ENCODE data around the gene PRDM11. TPM values are rescaled to one million over a fixed set of nuclear protein-coding genes. Genes with fewer than 3 reads are reported as not detected.

Gene PRDM11
- total and polyA plus RNA-seq, 10 of the 15 experiments (the other 5 are each of a cell fraction or from before 2014, with no cell fraction given), result 0.03 to 2.4 (median 0.53) TPM

DNA sequence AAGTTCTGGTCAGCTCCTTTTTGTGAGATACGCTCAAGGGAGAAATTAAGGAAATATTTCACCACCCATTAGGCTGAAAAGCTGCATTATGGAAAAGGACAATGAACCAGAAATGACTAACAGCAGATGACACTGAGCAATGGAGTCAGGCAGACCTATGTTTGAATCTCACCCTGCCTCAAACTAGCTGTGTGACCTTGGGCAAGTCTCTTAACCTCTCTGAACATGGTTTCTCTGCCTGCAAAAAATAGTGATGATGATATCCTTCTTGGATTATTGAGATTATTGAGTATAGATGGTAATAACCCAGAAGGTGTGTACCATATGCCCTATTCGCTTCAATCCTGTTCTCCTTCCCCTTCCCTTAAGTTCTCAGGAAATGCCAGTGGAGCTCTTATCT lies 2.9 kb upstream of the PRDM11 start:
- Histone ChIP-seq H3K9ac (ENCODE audit: control insufficient read depth, insufficient read depth, low read length) (no peak overlapping the region), H3K27me3 (replicated peaks in 1 of 2; ENCODE audit: control insufficient read depth in 2 of 2, insufficient read depth in 2 of 2, low read length in 1 of 2) (peaks cover 2 to 6% of the 10 kb centered on the region in 2 experiments; a peak in 3 of 4 replicates), H3K4me1 (ENCODE audit: control insufficient read depth, insufficient read depth, low read length) (no peaks in the 10 kb centered on the region; the same call in 1 of the 2 replicates), H2AFZ (ENCODE audit: control insufficient read depth, low read depth, low read length) (no peak overlapping the region), H4K20me1 (ENCODE audit: control insufficient read depth, insufficient read depth) (no peaks in the 10 kb centered on the region), H3K4me2 (ENCODE audit: control insufficient read depth, insufficient read depth) (no peak overlapping the region), H3K27ac (ENCODE audit: control insufficient read depth, insufficient read depth) (no peak overlapping the region), H3K79me2 (ENCODE audit: control insufficient read depth, insufficient read depth, low read length) (no peaks in the 10 kb centered on the region), H3K36me3 (ENCODE audit: control insufficient read depth in 2 of 2, insufficient read depth in 2 of 2, low read length in 1 of 2) (no peaks in the 10 kb centered on the region), H3K9me3 (replicated peaks; ENCODE audit: control insufficient read depth, insufficient read depth, low read length) (no peaks in the 10 kb centered on the region), H3K4me3 (no peak overlapping the region)
- no peak for ATAC-seq
- no peak for FAIRE-seq
- TF ChIP-seq BCL11A (IDR thresholded peaks at IDR 0.05; ENCODE audit: low read depth, low read length), result no peak
- TF ChIP-seq FOS (IDR thresholded peaks at IDR 0.05; ENCODE audit: borderline replicate concordance, extremely low read depth, insufficient read length), result no peak
- TF ChIP-seq YY1 (IDR thresholded peaks at IDR 0.05; ENCODE audit: low read depth, low read length), result no peak
- no peak for TF ChIP-seq TBL1XR1 (IDR thresholded peaks at IDR 0.05; ENCODE audit: low read depth, low read length)
- ChIA-PET RAD21 (ENCODE audit: unreplicated experiment) (no interaction called here), POLR2A (no interaction called here), SMC1A (ENCODE audit: uncharacterized antibody, unreplicated experiment) (no interaction called here), CTCF (no interaction called here)
- no TSS peak for BruUV-seq (replicated peaks)
- in situ Hi-C loops (cut with MboI), result no loop called here
- no peak for DNase-seq (ENCODE audit: low read depth, low spot score)
- WGBS (ENCODE audit: insufficient coverage, insufficient replicate concordance, low lambda C conversion rate, missing lambda C conversion rate), result 58% methylated on average over 2 of the region's 2 CpGs
- intact Hi-C loops (cut with micrococcal nuclease; ENCODE audit: unreplicated experiment), result no loop called here

DNA sequence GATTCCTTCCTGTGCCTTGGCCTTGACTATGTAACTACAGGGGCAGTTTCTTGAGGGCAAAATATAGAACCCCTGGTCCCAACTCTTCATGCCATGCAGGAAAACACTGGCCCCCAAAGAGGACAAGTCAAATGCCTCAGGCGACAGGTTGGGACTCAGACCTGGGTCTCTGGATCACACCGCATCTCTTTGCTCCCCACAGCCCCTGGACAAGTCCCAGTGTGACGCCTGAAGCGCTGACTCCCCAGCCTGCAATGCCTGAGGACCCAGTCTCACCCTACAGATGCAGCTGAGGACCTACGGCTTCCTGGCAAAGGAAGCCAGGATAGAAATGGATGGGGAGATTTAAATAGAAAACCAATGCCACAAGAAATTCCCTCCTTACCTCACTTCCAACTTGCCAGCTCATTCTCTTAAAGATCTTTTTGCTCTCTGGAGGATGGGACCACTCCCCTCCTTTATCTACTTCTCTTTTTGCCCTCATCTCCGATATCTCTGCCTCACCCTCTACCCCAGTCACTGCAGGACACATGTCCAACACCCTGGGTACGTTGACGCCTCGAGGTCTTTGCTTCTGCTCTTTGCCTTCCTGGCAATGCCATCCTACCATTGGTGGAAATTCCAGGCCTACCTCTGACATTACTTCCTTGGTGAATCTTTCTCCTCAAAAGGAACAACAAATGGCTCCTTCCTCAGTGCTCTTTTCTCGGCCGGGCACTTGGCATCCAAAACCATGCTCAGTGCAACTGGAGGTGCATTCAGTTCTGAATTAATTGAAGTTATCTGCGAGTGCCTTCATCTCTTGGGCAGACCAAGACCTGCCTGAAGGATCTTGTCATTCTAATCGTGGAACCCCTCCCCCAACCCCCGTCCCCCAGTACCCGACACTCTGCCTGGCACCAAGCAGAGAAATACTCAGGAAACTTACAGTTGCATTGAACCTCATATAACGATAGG lies 2.0 kb upstream of the PRDM11 start:
- CTCF ChIA-PET, result no interaction called here
- intact Hi-C loops (cut with micrococcal nuclease; ENCODE audit: unreplicated experiment) (no loop called here), in situ Hi-C loops (cut with MboI) (no loop called here)
- WGBS (ENCODE audit: insufficient coverage, insufficient replicate concordance, low lambda C conversion rate, missing lambda C conversion rate), result 41% methylated on average over 16 of the region's 16 CpGs
- no TSS peak for BruUV-seq (replicated peaks)
- POLR2A ChIA-PET, result no interaction called here
- DNase-seq (ENCODE audit: low read depth, low spot score) (no peak), FAIRE-seq (no peak), ATAC-seq (no peak)
- Histone ChIP-seq H3K4me3 (no peak overlapping the region), H3K4me1 (ENCODE audit: control insufficient read depth, insufficient read depth, low read length) (no peaks in the 10 kb centered on the region; the same call in 1 of the 2 replicates), H3K36me3 (ENCODE audit: control insufficient read depth in 2 of 2, insufficient read depth in 2 of 2, low read length in 1 of 2) (no peaks in the 10 kb centered on the region), H2AFZ (ENCODE audit: control insufficient read depth, low read depth, low read length) (no peak overlapping the region), H3K79me2 (ENCODE audit: control insufficient read depth, insufficient read depth, low read length) (no peaks in the 10 kb centered on the region), H3K9me3 (replicated peaks; ENCODE audit: control insufficient read depth, insufficient read depth, low read length) (no peaks in the 10 kb centered on the region; the same call in 2 of the 3 replicates), H4K20me1 (ENCODE audit: control insufficient read depth, insufficient read depth) (no peaks in the 10 kb centered on the region), H3K27ac (ENCODE audit: control insufficient read depth, insufficient read depth) (no peak overlapping the region), H3K27me3 (replicated peaks in 1 of 2; ENCODE audit: control insufficient read depth in 2 of 2, insufficient read depth in 2 of 2, low read length in 1 of 2) (peaks cover 2 to 6% of the 10 kb centered on the region in 2 experiments; a peak in 3 of 4 replicates), H3K4me2 (ENCODE audit: control insufficient read depth, insufficient read depth) (no peak overlapping the region), H3K9ac (ENCODE audit: control insufficient read depth, insufficient read depth, low read length) (no peak overlapping the region)
- RAD21 ChIA-PET (ENCODE audit: unreplicated experiment), result no interaction called here
- SMC1A ChIA-PET (ENCODE audit: uncharacterized antibody, unreplicated experiment), result no interaction called here
- TF ChIP-seq HCFC1 (IDR thresholded peaks at IDR 0.05; ENCODE audit: low read length), result no peak
- no peak for TF ChIP-seq RCOR1 (conservative IDR thresholded peaks at IDR 0.05; ENCODE audit: low read depth, low read length)
- TF ChIP-seq, protein P1, sequence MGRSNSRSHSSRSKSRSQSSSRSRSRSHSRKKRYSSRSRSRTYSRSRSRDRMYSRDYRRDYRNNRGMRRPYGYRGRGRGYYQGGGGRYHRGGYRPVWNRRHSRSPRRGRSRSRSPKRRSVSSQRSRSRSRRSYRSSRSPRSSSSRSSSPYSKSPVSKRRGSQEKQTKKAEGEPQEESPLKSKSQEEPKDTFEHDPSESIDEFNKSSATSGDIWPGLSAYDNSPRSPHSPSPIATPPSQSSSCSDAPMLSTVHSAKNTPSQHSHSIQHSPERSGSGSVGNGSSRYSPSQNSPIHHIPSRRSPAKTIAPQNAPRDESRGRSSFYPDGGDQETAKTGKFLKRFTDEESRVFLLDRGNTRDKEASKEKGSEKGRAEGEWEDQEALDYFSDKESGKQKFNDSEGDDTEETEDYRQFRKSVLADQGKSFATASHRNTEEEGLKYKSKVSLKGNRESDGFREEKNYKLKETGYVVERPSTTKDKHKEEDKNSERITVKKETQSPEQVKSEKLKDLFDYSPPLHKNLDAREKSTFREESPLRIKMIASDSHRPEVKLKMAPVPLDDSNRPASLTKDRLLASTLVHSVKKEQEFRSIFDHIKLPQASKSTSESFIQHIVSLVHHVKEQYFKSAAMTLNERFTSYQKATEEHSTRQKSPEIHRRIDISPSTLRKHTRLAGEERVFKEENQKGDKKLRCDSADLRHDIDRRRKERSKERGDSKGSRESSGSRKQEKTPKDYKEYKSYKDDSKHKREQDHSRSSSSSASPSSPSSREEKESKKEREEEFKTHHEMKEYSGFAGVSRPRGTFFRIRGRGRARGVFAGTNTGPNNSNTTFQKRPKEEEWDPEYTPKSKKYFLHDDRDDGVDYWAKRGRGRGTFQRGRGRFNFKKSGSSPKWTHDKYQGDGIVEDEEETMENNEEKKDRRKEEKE (IDR thresholded peaks at IDR 0.05), result no peak
- TF ChIP-seq RAD51 (IDR thresholded peaks at IDR 0.05), result no peak
- TF ChIP-seq MEF2A (IDR thresholded peaks at IDR 0.05; ENCODE audit: insufficient read depth, low read depth, low read length), result no peak
- no peak for TF ChIP-seq KLF5 (IDR thresholded peaks at IDR 0.05; ENCODE audit: partially characterized antibody)
- no peak for TF ChIP-seq CHD1 (IDR thresholded peaks at IDR 0.05; ENCODE audit: low read depth, low read length)
- TF ChIP-seq STAT1 (conservative IDR thresholded peaks at IDR 0.05), result no peak
- no peak for TF ChIP-seq FOXM1 (IDR thresholded peaks at IDR 0.05; ENCODE audit: low read depth, low read length)
- no peak for TF ChIP-seq CBX3 (IDR thresholded peaks at IDR 0.05; ENCODE audit: borderline replicate concordance, low read depth)
- TF ChIP-seq TCF12 (IDR thresholded peaks at IDR 0.05; ENCODE audit: low read depth, low read length), result no peak
- no peak for TF ChIP-seq MTA3 (IDR thresholded peaks at IDR 0.05; ENCODE audit: borderline replicate concordance, low read length)
